A673 (cell line): Measurements from ENCODE around the gene DESI2. TPM values are rescaled to one million over a fixed set of nuclear protein-coding genes. Genes with fewer than 3 reads are reported as not detected.
"Not testable (repeated sequence)": the region's sequence is repeated elsewhere in the genome, so short reads cannot be mapped to it uniquely, and the experiment has no call there.

Source experiments
- BruUV-seq: library from RNA; stranded (reverse); fragments of 400-500 nt; replicated peaks from 2 replicates; lab custom pipeline; 2021; lab: Mats Ljungman, UMichigan
- CTCF ChIA-PET: fragments of 300-600 bp; sonication (Branson Sonifier 250); formaldehyde crosslinking; loops from one replicate; lab custom pipeline; 2022; ENCODE audit warnings: antibody characterized with exemption; lab: Charles Lee
- POLR2A ChIA-PET: fragments of 300-600 bp; sonication (Branson Sonifier 250); formaldehyde crosslinking; loops from one replicate; lab custom pipeline; 2022; ENCODE audit warnings: antibody characterized with exemption; ENCODE audit not compliant: low non-redundant PET; lab: Charles Lee
- DNase-seq: peaks from one replicate; pipeline ENCODE4 v3.0.0-alpha.2; 2015; ENCODE audit warnings: low spot score
- H3K27ac ChIP-seq: fragments of 200-600 bp; sonication (generic); 2 replicates; pipeline ENCODE4 v1.5.1; 2016; ENCODE audit warnings: mixed run types, low read depth, mild to moderate bottlenecking, mixed read lengths, antibody characterized with exemption, low read length; ENCODE audit not compliant: poor library complexity, severe bottlenecking
- H3K27me3 ChIP-seq: fragments of 200-600 bp; sonication (generic); replicated peaks from 2 replicates; pipeline ENCODE4 v1.6.1; 2017; ENCODE audit warnings: mixed run types, low read depth, mild to moderate bottlenecking, mixed read lengths, antibody characterized with exemption, low read length; ENCODE audit not compliant: insufficient read depth, poor library complexity
- H3K36me3 ChIP-seq: fragments of 200-600 bp; sonication (generic); 2 replicates; pipeline ENCODE4 v1.6.1; 2016; ENCODE audit warnings: mixed run types, mild to moderate bottlenecking, mixed read lengths, antibody characterized with exemption, low read length; ENCODE audit not compliant: insufficient read depth, poor library complexity, severe bottlenecking
- H3K4me1 ChIP-seq: fragments of 200-600 bp; sonication (generic); 2 replicates; pipeline ENCODE4 v1.6.1; 2017; ENCODE audit warnings: mixed run types, mild to moderate bottlenecking, mixed read lengths, antibody characterized with exemption, low read length; ENCODE audit not compliant: insufficient read depth, poor library complexity, severe bottlenecking
- H3K4me3 ChIP-seq: fragments of 200-600 bp; sonication (generic); 2 replicates; pipeline ENCODE4 v1.5.1; 2016; ENCODE audit warnings: low read depth, mixed run types, mild to moderate bottlenecking, mixed read lengths, low read length; ENCODE audit not compliant: poor library complexity, severe bottlenecking
- H3K9me3 ChIP-seq: fragments of 200-600 bp; sonication (generic); 2 replicates; pipeline ENCODE4 v1.6.1; 2016; ENCODE audit warnings: mixed run types, low read depth, mild to moderate bottlenecking, mixed read lengths, antibody characterized with exemption, low read length; ENCODE audit not compliant: poor library complexity, severe bottlenecking
- EZH2 ChIP-seq: fragments of 200-600 bp; sonication (generic); IDR thresholded peaks from 2 replicates; pipeline ENCODE4 v1.6.1; 2017; ENCODE audit warnings: borderline replicate concordance, low read depth, mild to moderate bottlenecking, mixed read lengths, antibody characterized with exemption, low read length; ENCODE audit not compliant: poor library complexity, severe bottlenecking
- intact Hi-C: fragments of 100-400 bp; cut with micrococcal nuclease; formaldehyde crosslinking; loops from one replicate; pipeline ENCODE4 v1.10.0; 2022; ENCODE audit not compliant: unreplicated experiment
- total RNA-seq: library from RNA; stranded (reverse); gene quantifications from 2 replicates; pipeline ENCODE4 v1.2.3, GENCODE V29; 2021
- TF ChIP-seq, protein P1 (sequence below): fragments of 300-800, 200-600 bp; sonication (generic); conservative IDR thresholded peaks from 2 replicates; pipeline ENCODE4 v1.5.1; 2017; ENCODE audit warnings: low read depth, mild to moderate bottlenecking, antibody characterized with exemption, low read length, moderate library complexity, mixed read lengths

The DESI2 gene
- total RNA-seq, 1 experiment from 2014 or later = 47.7 TPM

DNA sequence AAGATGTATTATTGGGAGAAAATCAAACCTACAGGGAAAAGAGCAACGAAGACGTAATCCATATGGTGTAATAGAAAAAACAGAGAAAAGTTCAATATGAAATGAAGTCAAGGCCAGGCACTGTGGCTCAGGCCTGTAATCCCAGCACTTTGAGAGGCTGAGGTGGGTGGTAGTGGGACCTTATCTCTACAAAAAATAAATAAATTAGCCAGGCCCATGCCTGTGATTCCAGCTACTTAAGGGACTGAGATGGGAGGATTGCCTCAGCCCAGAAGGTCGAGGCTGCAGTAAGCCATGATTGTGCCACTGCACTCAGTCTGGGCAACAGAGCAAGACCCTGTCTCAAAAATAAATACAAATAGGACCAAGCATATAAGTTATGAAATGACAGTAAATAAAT is 11.4 kb downstream of the DESI2 start:
- H3K27me3 ChIP-seq = no peaks in the 10 kb centered on the region
- intact Hi-C loops = no loop called here
- no peaks in the 10 kb centered on the region for H3K9me3 ChIP-seq
- DNase-seq = no peak
- peaks cover 2% of the 10 kb centered on the region for H3K36me3 ChIP-seq
- H3K4me3 ChIP-seq = no peak overlapping the region
- H3K4me1 ChIP-seq = peaks cover 9% of the 10 kb centered on the region
- POLR2A ChIA-PET = interaction anchor here (0.7 kb wide), 1 partner anchor 378 kb away, joined by 9 read pairs; no protein-coding TSS in a partner anchor
- no peak overlapping the region for H3K27ac ChIP-seq
- no peak for TF ChIP-seq EZH2
- TF ChIP-seq, protein P1, sequence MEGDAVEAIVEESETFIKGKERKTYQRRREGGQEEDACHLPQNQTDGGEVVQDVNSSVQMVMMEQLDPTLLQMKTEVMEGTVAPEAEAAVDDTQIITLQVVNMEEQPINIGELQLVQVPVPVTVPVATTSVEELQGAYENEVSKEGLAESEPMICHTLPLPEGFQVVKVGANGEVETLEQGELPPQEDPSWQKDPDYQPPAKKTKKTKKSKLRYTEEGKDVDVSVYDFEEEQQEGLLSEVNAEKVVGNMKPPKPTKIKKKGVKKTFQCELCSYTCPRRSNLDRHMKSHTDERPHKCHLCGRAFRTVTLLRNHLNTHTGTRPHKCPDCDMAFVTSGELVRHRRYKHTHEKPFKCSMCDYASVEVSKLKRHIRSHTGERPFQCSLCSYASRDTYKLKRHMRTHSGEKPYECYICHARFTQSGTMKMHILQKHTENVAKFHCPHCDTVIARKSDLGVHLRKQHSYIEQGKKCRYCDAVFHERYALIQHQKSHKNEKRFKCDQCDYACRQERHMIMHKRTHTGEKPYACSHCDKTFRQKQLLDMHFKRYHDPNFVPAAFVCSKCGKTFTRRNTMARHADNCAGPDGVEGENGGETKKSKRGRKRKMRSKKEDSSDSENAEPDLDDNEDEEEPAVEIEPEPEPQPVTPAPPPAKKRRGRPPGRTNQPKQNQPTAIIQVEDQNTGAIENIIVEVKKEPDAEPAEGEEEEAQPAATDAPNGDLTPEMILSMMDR = no peak
- no TSS peak for BruUV-seq
- CTCF ChIA-PET = no interaction called here

DNA sequence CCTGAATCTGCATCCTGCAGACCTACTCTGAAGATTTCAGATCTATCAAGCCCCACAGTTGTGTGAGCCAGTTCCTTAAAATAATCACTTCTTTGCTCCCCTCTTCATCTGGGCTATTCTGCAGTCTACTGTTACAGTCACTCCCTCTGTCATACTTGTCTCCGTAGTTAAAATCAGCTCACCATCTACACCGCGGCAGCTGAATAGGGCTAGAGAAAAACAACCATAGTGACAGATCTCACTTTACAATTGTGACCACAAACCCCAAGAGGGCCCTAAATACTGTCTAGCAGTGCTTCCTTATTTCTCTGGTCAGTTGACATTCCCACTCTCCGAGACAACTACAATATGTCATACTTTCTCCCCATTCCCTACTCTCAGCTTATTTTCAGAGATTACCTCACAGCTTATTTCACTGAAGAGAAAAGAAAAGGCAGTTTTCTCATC is 12.9 kb downstream of the DESI2 start:
- H3K36me3 ChIP-seq = no peaks in the 10 kb centered on the region
- intact Hi-C loops = no loop called here
- H3K4me3 ChIP-seq = no peak overlapping the region
- POLR2A ChIA-PET = no interaction called here
- CTCF ChIA-PET = interaction anchor here (0.7 kb wide), 1 partner anchor 132 kb away, joined by 6 read pairs; no protein-coding TSS in a partner anchor
- no peaks in the 10 kb centered on the region for H3K9me3 ChIP-seq
- BruUV-seq = no TSS peak
- TF ChIP-seq EZH2 = no peak
- TF ChIP-seq, protein P1 = no peak
- peak; percentile 48 for DNase-seq
- H3K27me3 ChIP-seq = no peaks in the 10 kb centered on the region
- H3K27ac ChIP-seq = peak overlapping the region; percentile 13
- peaks cover 9% of the 10 kb centered on the region for H3K4me1 ChIP-seq

DNA sequence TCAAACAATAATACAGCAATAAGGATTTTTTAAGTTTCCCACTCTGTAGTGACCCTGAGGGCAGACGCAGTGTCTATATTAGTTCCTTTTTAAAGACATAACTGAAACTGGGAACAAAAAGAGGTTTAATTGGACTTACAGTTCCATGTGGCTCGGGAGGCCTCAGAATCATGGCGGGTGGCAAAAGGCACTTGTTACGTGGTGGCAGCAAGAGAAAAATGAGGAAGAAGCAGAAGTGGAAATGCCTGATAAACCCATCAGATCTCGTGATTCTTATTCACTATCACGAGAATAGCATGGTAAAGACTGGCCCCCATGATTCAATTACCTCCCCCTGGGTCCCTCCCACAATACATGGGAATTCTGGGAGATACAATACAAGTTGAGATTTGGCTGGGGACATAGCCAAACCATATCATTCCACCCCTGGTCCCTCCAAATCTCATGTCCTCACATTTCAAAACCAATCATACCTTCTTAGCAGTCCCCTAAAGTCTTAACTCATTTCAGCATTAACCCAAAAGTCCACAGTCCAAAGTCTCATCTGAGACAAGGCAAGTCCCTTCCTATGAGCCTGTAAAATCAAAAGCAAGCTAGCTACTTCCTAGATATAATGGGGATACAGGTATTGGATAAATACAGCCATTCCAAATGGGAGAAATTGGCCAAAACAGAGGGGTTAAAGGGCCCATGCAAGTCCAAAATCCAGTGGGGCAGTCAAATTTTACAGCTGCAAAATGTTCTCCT is 13.9 kb downstream of the DESI2 start:
- H3K9me3 ChIP-seq, H3K4me1 ChIP-seq, CTCF ChIA-PET, H3K4me3 ChIP-seq, POLR2A ChIA-PET, H3K27me3 ChIP-seq, BruUV-seq, H3K36me3 ChIP-seq, intact Hi-C loops, H3K27ac ChIP-seq, DNase-seq: not testable (repeated sequence)

DNA sequence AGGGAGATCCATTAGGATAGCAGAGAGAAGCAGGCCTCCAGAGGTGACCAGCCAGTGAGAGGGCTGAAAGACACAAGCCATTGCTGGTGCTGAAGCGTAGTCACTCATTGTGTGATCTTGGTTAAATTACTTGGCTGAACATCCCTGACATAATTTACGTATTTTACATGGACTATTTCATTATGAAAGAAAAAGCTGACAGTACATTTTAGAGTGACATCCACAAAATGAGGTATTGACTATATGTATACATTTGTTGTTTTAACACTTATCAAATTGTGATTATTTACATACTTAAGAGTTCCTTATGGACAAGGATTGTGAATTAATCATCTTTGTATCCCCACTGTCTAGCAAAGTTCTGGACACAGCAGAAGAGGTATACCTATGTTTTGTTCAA is 14.9 kb downstream of the DESI2 start:
- TF ChIP-seq, protein P1 = no peak
- no peak for TF ChIP-seq EZH2
- CTCF ChIA-PET = no interaction called here
- POLR2A ChIA-PET = no interaction called here
- H3K4me1 ChIP-seq = peaks cover 9% of the 10 kb centered on the region
- H3K4me3 ChIP-seq = no peak overlapping the region
- intact Hi-C loops = no loop called here
- DNase-seq = no peak
- H3K27ac ChIP-seq = no peak overlapping the region
- no peaks in the 10 kb centered on the region for H3K27me3 ChIP-seq
- no TSS peak for BruUV-seq
- H3K9me3 ChIP-seq = no peaks in the 10 kb centered on the region
- no peaks in the 10 kb centered on the region for H3K36me3 ChIP-seq
